HG02981 (cell line): Measurements from ENCODE around the gene PRR29.

ENCODE experiments used
- ATAC-seq: cut with Tn5 transposase; IDR thresholded peaks from one replicate; pipeline ENCODE4 v1.9.1; 2021; ENCODE audit warnings: mild to moderate bottlenecking, moderate library complexity; ENCODE audit not compliant: unreplicated experiment

The PRR29 gene

GRCh38 chr17:64039106-64039400 is 40.9 kb downstream of the PRR29 start:
- ATAC-seq, result no peak

GRCh38 chr17:64040206-64040605 is 42.1 kb downstream of the PRR29 start:
- ATAC-seq, result no peak

- no peak for ATAC-seq
Measured at GRCh38 chr17:64041912-64042311, 43.8 kb downstream of the PRR29 start.

- ATAC-seq, result no peak
Measured at GRCh38 chr17:64042700-64043485, 44.7 kb downstream of the PRR29 start.

- no peak for ATAC-seq
Measured at GRCh38 chr17:64045176-64045575, 47.0 kb downstream of the PRR29 start.

- no peak for ATAC-seq
Measured at GRCh38 chr17:64048805-64049204, 50.7 kb downstream of the PRR29 start.

GRCh38 chr17:64051153-64051552 is 53.0 kb downstream of the PRR29 start:
- ATAC-seq, result no peak

- no peak for ATAC-seq
Measured at GRCh38 chr17:64053101-64053500, 55.0 kb downstream of the PRR29 start.
